Mammary epithelial cell (primary cell): Measurements from ENCODE around the gene MICAL1.

Experiments
- CTCF ChIP-seq, 2 donors: IDR thresholded peaks in 1 of 2; conservative IDR thresholded peaks in 1 of 2; 2 replicates each; pipeline ENCODE4 v1.5.1; 2011 to 2012; ENCODE audit warnings: inconsistent platforms in 2 of 2, low read length in 2 of 2, mild to moderate bottlenecking in 2 of 2, control low read depth in 1 of 2, low read depth in 1 of 2; ENCODE audit not compliant: insufficient read depth in 1 of 2; ENCODE audit errors: extremely low read depth in 1 of 2
- EZH2 ChIP-seq: IDR thresholded peaks from 2 replicates; pipeline ENCODE4 v1.6.1; 2012; ENCODE audit warnings: low read length, inconsistent platforms, borderline replicate concordance

- TF ChIP-seq CTCF (conservative IDR thresholded peaks at IDR 0.05 in 1 of 2, IDR thresholded peaks at IDR 0.05 in 1 of 2; ENCODE audit: extremely low read depth in 1 of 2, insufficient read depth in 1 of 2, low read depth in 1 of 2, low read length in 2 of 2) (no peak), EZH2 (no peak)
Observed at GRCh38 chr6:109477725-109478124, 22.2 kb upstream of the MICAL1 start.
